ENCODE results near the gene RTKN. TPM values are rescaled to one million over a fixed set of nuclear protein-coding genes. Genes with fewer than 3 reads are reported as not detected.
"Not testable (repeated sequence)": the region's sequence is repeated elsewhere in the genome, so short reads cannot be mapped to it uniquely, and the experiment has no call there.

Gene RTKN
- polyA plus RNA-seq = 0.88 TPM

GRCh38 chr2:74441690-74442482 is at the start of gene RTKN:
Gene RTKN (minus strand): TSS chr2:74441937. CDS start chr2:74441816, 121 bp downstream.
- H3K4me1 Mint-ChIP-seq = peaks cover 11 to 17% (median 17%) of the 10 kb centered on the region in 3 donors
- H3K4me3 Mint-ChIP-seq = peak within 1 kb of the TSS; percentile 80 to 91 (median 83)
- H3K9me3 Mint-ChIP-seq = peaks cover 0 to 1% (median 0%) of the 10 kb centered on the region in 3 donors

GRCh38 chr2:74489906-74490305 is 48.2 kb upstream of the RTKN start:
- Mint-ChIP-seq H3K4me1 (peaks cover 0 to 5% (median 4%) of the 10 kb centered on the region in 3 donors), H3K4me3 (no peak overlapping the region), H3K9me3 (no peaks in the 10 kb centered on the region), H3K27me3 (no peaks in the 10 kb centered on the region), H3K36me3 (peaks cover 10% of the 10 kb centered on the region), H3K27ac (no peak overlapping the region)

More at GRCh38 chr2:74441690-74442482, at the start of gene RTKN:
- Mint-ChIP-seq H3K27me3 (peaks cover 18% of the 10 kb centered on the region), H3K27ac (peak within 1 kb of the TSS in 1 of 3 donors; percentile 47), H3K36me3 (no peaks in the 10 kb centered on the region)

- no peaks in the 10 kb centered on the region for H3K27me3 Mint-ChIP-seq
- no peaks in the 10 kb centered on the region for H3K9me3 Mint-ChIP-seq
- peaks cover 10% of the 10 kb centered on the region for H3K36me3 Mint-ChIP-seq
- no peak overlapping the region for H3K27ac Mint-ChIP-seq
- no peak overlapping the region for H3K4me3 Mint-ChIP-seq
- peaks cover 0 to 5% (median 4%) of the 10 kb centered on the region in 3 donors for H3K4me1 Mint-ChIP-seq
Observed at GRCh38 chr2:74488643-74489481, 47.1 kb upstream of the RTKN start.

- Mint-ChIP-seq H3K4me3 (no peak overlapping the region), H3K27ac (no peak overlapping the region), H3K27me3 (no peaks in the 10 kb centered on the region), H3K9me3 (no peaks in the 10 kb centered on the region), H3K4me1 (peaks cover 8 to 15% (median 14%) of the 10 kb centered on the region in 3 donors), H3K36me3 (peaks cover 9% of the 10 kb centered on the region)
Observed at GRCh38 chr2:74486141-74486540, 44.4 kb upstream of the RTKN start.

- Mint-ChIP-seq H3K27ac (peak overlapping the region in 2 of 3 donors; percentile 66 to 97), H3K4me3 (peak overlapping the region; percentile 90 to 100 (median 100)), H3K4me1 (peaks cover 12 to 22% (median 20%) of the 10 kb centered on the region in 3 donors)
- not testable (repeated sequence) for H3K36me3 Mint-ChIP-seq, H3K27me3 Mint-ChIP-seq, H3K9me3 Mint-ChIP-seq
Observed at GRCh38 chr2:74483675-74484164, 42.0 kb upstream of the RTKN start.

GRCh38 chr2:74482801-74483674 is 41.3 kb upstream of the RTKN start, which contains the start of the genes CCDC142 and TTC31:
Gene CCDC142 (minus strand): TSS chr2:74482998. CDS start chr2:74482837, 161 bp downstream.
Gene TTC31 (plus strand): TSS chr2:74483081. CDS start chr2:74483096, 15 bp downstream.
- Mint-ChIP-seq H3K4me3 (peak within 1 kb of the TSS; percentile 90 to 100 (median 100)), H3K9me3 (no peaks in the 10 kb centered on the region), H3K36me3 (peaks cover 6% of the 10 kb centered on the region), H3K4me1 (peaks cover 12 to 22% (median 20%) of the 10 kb centered on the region in 3 donors), H3K27me3 (no peaks in the 10 kb centered on the region), H3K27ac (peak within 1 kb of the TSS; percentile 66 to 99 (median 97))

GRCh38 chr2:74481961-74482800 is 40.4 kb upstream of the RTKN start:
- Mint-ChIP-seq H3K27me3 (no peaks in the 10 kb centered on the region), H3K4me3 (peak overlapping the region; percentile 90 to 100 (median 100)), H3K9me3 (no peaks in the 10 kb centered on the region), H3K4me1 (peaks cover 12 to 22% (median 20%) of the 10 kb centered on the region in 3 donors), H3K27ac (peak overlapping the region; percentile 66 to 99 (median 97)), H3K36me3 (peaks cover 6% of the 10 kb centered on the region)

GRCh38 chr2:74481431-74481830 is 39.7 kb upstream of the RTKN start:
- Mint-ChIP-seq H3K27ac (no peak overlapping the region), H3K36me3 (peaks cover 8% of the 10 kb centered on the region), H3K27me3 (no peaks in the 10 kb centered on the region), H3K4me3 (peak overlapping the region; percentile 83 to 100 (median 95)), H3K4me1 (peaks cover 12 to 20% (median 20%) of the 10 kb centered on the region in 3 donors), H3K9me3 (no peaks in the 10 kb centered on the region)

GRCh38 chr2:74474899-74475298 is 33.2 kb upstream of the RTKN start:
- Mint-ChIP-seq H3K9me3 (no peaks in the 10 kb centered on the region), H3K27ac (peak overlapping the region in 1 of 3 donors; percentile 26), H3K4me1 (peaks cover 7 to 25% (median 11%) of the 10 kb centered on the region in 3 donors), H3K36me3 (peaks cover 6% of the 10 kb centered on the region), H3K27me3 (no peaks in the 10 kb centered on the region), H3K4me3 (peak overlapping the region in 1 of 4 donors; percentile 57)

GRCh38 chr2:74474481-74474880 is 32.7 kb upstream of the RTKN start:
- peaks cover 9 to 25% (median 10%) of the 10 kb centered on the region in 3 donors for H3K4me1 Mint-ChIP-seq
- H3K4me3 Mint-ChIP-seq = peak overlapping the region in 1 of 4 donors; percentile 57

GRCh38 chr2:74472945-74473258 is 31.2 kb upstream of the RTKN start:
- peaks cover 9 to 21% (median 10%) of the 10 kb centered on the region in 3 donors for H3K4me1 Mint-ChIP-seq
- peak overlapping the region; percentile 91 to 97 (median 93) for H3K4me3 Mint-ChIP-seq
- H3K9me3 Mint-ChIP-seq = no peaks in the 10 kb centered on the region
- peak overlapping the region; percentile 97 to 99 (median 98) for H3K27ac Mint-ChIP-seq
- peaks cover 4% of the 10 kb centered on the region for H3K36me3 Mint-ChIP-seq
- H3K27me3 Mint-ChIP-seq = no peaks in the 10 kb centered on the region

More at GRCh38 chr2:74474481-74474880, 32.7 kb upstream of the RTKN start:
- peaks cover 6% of the 10 kb centered on the region for H3K36me3 Mint-ChIP-seq
- no peaks in the 10 kb centered on the region for H3K9me3 Mint-ChIP-seq
- peak overlapping the region in 1 of 3 donors; percentile 26 for H3K27ac Mint-ChIP-seq
- H3K27me3 Mint-ChIP-seq = no peaks in the 10 kb centered on the region

- Mint-ChIP-seq H3K4me1 (peaks cover 9 to 21% (median 10%) of the 10 kb centered on the region in 3 donors), H3K9me3 (no peaks in the 10 kb centered on the region), H3K27me3 (no peaks in the 10 kb centered on the region)
Observed at GRCh38 chr2:74472086-74472944, 30.6 kb upstream of the RTKN start, which contains the start of gene MRPL53. Gene MRPL53 (minus strand): TSS chr2:74472680. CDS start chr2:74472660, 20 bp downstream.

More at GRCh38 chr2:74472086-74472944, 30.6 kb upstream of the RTKN start, which contains the start of gene MRPL53:
- peaks cover 4% of the 10 kb centered on the region for H3K36me3 Mint-ChIP-seq
- H3K4me3 Mint-ChIP-seq = peak within 1 kb of the TSS; percentile 91 to 97 (median 93)
- H3K27ac Mint-ChIP-seq = peak within 1 kb of the TSS; percentile 97 to 99 (median 98)
